Fibroblast of the conjunctiva (primary cell): ENCODE data around the gene CCDC187.

Source experiments
- DNase-seq: peaks from one replicate; pipeline ENCODE4 v3.0.0-alpha.2; 2010; ENCODE audit warnings: low read depth

Gene CCDC187

GRCh38 chr9:136204838-136205706, 98.8 kb downstream of the CCDC187 start, which contains the start of gene LHX3:
Gene LHX3, minus strand, starts transcription at chr9:136205128. Its CDS starts 116 bp downstream, at chr9:136205012.
- no peak for DNase-seq

GRCh38 chr9:136204145-136204805, 99.6 kb downstream of the CCDC187 start:
- DNase-seq = no peak

- no peak for DNase-seq
Observed at GRCh38 chr9:136203408-136204144, 100.3 kb downstream of the CCDC187 start.

DNA sequence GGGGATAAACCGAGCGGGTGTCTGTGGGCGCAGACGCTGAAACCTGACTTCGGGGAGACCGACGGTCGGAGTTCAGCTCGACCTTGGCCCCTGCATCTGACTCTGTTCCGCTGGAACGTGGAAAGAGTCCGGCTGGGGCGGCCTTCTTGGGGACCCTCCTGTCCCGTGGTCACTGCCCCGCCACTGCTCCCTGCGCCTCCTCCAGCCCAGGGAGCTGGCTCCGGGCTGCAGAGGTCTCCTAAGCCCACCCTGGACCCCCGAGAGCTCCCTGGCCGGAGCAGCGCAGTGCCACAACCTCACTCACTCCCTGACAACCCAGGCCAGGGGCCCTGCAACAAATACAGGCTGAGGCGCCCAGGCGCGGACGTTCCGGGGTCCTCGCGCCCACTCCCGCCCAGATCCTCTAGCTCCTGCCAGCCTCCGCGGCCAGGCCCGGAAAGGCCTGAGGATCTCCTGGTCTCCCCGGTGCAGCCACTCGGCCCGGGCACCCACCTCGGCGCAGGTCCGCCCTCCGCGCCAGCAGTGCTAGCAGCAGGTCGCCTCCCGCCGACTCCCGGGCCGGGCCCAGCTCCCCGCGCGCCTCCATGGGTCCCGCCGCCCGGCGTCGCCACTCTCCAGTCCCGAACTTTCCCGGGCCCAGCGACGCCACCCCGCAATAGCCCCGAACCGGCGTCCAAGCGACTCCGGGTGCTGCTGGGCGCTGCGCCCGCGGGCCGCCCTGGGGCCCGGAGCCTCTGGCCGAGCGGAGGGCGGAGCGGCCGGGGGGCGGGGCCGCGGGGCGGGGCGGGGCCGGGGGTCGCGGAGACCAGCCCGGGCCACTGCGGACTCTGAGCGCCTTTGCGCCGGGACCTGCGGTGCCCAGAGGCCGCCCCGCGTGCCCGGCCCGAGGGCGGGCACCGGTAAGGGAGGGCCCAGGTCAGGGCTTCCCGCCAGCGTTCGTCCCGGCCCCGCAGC, 101.2 kb downstream of the CCDC187 start:
- DNase-seq = no peak

DNA sequence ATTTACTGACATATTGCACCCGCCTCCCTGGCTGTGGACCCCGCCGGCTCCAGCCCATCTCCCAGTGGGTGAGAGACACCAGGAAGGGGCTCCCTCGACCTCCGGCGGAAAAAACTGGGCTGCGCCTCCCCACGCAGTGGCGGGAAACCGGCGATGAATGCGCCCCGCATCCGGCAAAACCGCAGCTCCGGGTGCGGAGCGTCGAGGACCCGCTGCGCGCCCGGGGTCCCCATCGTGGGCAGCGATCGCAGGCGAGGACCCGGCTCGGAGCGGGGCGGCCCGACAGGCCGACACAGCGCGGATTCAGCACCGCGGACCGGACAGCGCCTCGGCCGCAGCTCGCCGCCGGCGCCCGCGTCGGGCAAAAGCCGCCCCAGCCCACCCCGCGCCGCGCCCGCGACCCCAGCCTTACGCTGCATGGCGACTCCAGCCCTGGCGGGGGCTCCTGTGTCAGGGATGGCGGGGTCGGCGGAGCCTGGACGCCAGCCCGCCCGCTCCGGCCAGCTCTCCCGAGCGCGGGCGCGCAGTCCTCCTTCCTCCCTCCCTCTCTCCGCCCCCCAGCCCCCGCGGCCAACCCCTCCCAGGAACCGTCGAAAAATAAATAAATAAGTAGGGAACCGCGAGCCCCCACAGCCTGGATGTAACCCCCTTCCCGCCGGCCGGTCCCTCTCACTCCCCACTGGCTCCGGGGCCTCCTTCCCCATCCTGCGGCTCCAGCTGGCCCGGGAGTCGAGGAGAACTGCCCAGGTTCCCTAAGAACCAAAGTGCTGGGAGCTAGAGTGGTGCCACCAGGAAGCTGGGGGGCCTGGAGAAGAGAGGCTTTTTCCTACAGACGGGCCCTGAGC, 102.1 kb downstream of the CCDC187 start:
- DNase-seq = no peak

GRCh38 chr9:136201174-136201573, 102.7 kb downstream of the CCDC187 start:
- no peak for DNase-seq

GRCh38 chr9:136200424-136200823, 103.5 kb downstream of the CCDC187 start:
- DNase-seq = no peak
